HG02623 (cell line): ENCODE results near the gene HMX1.

ENCODE experiments used
- ATAC-seq: cut with Tn5 transposase; IDR thresholded peaks from one replicate; pipeline ENCODE4 v1.9.1; 2021; ENCODE audit warnings: moderate library complexity; ENCODE audit not compliant: unreplicated experiment

HMX1 gene

GRCh38 chr4:8857766-8858700 is 13.6 kb downstream of the HMX1 start:
- ATAC-seq: no peak

DNA sequence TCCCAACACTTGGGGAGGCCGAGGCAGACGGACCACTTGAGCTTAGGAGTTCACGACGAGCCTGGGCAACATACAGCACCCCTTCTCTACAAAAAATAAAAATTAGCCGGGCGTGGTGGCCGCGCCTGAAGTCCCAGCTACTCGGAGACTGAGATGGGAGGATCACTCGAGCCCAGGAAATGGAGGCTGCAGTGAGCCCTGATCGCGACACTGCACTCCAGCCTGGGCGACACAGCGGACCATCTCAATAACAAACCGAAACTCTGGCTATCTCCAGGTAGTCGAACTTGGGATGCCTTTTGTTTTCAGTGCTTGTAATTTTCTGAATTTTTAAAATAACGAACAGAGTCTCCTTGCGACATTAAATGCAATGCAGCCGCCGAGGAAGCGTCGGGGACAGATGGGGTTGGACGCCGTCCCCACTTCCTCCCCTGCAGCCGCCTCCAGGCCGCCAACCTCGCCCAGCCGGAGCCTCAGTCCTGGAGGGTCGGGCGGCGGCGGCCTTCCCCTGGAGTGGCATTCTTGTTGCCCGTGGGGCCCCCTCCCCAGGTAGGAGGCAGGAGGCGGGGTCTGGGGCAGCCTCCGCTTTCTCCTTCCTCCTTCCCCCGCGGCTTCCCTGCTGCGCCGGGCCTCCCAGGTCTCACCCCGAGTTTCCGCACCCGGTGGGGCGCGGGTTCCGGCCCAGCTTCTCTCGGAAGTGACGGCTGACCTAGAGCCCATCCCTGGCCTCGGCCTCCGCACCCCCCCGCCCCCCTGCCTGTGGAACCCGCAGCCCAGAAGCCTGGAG is 14.6 kb downstream of the HMX1 start:
- ATAC-seq: no peak

DNA sequence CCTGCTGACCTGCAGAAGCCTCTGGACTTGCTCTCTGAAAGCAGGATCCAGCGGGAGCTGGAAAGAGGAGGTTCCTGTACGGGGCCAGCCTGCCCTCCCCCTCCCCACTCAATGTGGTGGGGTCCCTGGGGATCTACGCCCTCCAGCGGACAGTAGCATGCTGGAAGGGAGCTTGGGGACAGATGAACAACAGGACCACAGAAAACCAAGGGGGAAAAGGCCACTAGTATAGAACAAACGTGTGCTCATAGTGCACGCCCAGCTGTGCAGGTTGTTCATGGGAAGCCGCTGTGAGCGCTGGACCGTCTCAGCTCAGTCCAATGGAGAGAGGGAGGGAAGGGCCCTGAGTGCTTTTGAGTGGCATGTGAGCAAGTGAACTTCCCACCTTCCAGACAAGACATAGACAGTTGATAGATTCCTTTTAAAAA is 15.8 kb downstream of the HMX1 start:
- ATAC-seq: no peak

DNA sequence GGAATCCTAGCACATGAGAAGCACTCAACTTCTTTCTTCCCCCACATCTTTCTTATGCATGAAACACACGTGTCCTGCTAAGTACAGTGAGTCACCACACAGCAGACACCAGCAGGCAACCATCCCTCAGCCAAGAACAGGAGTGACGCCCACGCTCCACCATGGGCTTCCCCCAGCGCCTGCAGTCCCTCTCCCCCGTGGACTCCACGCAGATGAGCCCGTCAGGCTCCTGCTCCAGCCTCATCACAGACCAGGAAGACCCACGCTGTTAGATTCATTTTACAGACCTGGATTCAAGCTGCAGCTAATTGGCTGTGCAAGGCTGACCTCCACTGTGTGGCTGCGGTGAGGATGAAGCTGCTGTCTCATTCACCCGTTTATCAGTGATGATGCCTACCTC is 16.7 kb downstream of the HMX1 start:
- no peak for ATAC-seq

- no peak for ATAC-seq
These were observed 17.6 kb downstream of the HMX1 start for GRCh38 chr4:8854016-8854415.

GRCh38 chr4:8853249-8853648 is 18.4 kb downstream of the HMX1 start:
- ATAC-seq: no peak

DNA sequence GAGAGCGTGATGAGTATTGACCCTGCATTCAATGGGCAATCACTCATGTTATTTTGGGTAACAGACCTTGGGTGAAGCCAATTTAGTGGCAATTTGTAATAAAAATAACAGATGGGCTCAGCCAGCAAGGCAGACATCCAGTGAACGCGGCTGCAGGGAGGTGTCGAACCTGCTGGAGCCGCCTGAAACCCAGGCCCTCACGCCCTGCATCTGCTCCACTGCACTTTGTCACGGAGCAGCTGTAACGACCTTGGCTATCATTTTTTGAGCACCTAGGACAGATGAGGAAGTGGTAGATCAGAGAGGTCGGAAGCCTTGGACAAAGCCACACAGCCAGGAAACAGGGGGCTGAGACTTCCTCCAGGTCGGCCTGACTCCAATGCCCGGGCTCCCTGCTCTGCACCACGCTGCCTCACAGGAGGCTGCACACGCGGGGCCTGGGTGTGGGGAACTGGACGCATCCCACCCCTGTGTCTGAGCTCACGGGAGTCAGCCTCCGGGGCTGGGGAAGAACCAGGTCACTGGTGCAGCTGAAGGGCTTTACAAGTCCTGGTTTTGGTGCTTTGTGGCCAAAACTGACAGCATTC is 19.4 kb downstream of the HMX1 start:
- ATAC-seq: no peak

- ATAC-seq: no peak
These were observed 20.1 kb downstream of the HMX1 start for GRCh38 chr4:8851321-8852117.

GRCh38 chr4:8850830-8851188 is 20.8 kb downstream of the HMX1 start:
- ATAC-seq: no peak

DNA sequence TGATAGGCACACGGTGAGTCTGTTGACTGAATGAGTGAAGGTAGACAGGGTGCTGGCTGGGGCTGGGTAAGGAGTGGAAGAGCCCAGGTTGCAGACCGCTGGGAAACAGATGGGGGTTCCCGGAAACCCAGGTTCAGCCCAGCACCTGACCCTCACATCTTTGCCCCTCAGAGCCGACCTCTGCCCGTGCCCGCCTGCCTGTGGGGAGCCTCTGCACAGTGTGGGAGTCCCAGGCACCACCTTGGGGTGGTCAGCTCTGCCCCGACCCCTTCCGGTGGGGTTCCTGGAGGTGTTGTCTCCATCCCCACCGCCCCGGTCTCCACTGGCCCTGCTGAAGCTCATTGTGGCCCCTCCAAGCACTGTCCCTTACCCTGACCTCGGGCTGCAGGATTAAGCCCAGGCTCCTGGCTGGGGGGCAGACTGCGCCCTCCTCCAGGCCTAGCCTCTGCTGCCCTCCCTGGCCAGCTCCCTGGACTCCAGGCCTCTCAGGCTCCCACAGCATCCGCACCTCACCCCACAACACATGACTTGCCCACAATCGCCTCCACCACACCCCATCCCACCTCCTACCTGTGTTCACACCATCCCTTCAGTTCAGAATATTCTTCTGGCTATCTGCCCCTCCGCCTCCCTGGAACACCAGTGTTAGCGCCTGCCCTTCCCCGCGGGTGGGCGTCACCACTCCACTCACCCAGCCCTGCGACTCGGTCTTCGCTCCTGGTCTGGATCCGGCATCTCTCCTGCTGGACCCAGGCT is 21.4 kb downstream of the HMX1 start:
- no peak for ATAC-seq

DNA sequence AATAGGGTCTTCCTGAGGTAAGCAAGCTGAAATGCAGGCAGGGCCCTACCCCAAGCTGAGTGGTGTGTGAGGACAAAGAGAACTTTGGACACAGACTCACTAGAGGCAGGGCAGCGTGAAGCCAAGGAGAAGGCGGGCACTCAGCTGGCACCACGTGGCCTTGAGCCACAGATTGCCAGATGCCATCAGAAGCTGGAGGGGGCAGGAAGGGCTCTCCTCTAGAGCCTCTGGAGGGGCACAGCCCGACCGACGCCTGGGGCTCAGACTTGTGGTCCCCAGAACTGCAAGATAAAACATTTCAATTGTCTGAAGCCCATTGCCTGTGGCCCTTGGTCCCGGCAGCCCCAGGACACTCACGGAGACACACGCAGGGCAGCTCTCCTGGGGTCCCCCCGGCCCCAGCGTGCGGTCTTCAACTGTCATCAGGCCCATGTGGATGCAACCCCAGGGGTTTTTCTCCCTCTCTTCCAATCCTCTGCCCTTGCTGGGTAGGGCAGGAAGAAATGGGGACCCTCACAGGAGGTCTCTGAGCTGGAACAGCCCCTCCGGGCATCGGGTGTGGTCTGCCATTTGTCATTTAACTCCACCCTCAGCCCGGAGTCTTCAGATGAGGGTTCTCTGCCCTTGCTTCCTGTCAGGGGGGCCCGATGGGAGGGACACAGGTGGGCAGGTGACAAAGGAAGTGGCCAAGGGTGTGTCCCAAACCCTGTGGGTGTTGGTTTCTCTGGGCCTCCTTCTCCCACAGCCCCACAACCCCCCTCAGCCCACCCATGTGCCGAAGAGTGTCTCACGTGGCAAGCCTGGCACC is 22.2 kb downstream of the HMX1 start:
- ATAC-seq: no peak

GRCh38 chr4:8848507-8849265 is 23.0 kb downstream of the HMX1 start:
- ATAC-seq: no peak

- no peak for ATAC-seq
These were observed 23.9 kb downstream of the HMX1 start for GRCh38 chr4:8847764-8848163.

DNA sequence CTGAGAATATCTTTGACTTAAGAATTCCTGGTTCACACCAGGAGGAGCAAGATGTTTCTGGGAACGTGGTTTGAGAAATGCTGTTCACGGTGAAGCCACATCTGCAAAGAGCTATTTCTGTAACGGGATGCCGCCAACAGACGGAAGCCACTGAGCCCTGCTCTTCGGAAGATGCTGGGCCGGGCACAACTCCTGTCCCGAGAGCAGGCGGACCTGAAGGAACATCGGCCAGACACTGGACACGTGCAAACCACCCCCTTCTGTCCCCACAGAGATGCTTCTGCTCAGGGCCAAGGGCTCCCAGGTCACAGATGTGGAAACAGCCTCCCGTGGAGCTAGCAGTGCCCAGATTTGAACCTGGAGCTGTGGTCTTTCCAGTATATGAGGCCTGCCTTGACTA is 24.3 kb downstream of the HMX1 start:
- ATAC-seq: no peak

- ATAC-seq: no peak
These were observed 24.8 kb downstream of the HMX1 start for GRCh38 chr4:8846826-8847225.

DNA sequence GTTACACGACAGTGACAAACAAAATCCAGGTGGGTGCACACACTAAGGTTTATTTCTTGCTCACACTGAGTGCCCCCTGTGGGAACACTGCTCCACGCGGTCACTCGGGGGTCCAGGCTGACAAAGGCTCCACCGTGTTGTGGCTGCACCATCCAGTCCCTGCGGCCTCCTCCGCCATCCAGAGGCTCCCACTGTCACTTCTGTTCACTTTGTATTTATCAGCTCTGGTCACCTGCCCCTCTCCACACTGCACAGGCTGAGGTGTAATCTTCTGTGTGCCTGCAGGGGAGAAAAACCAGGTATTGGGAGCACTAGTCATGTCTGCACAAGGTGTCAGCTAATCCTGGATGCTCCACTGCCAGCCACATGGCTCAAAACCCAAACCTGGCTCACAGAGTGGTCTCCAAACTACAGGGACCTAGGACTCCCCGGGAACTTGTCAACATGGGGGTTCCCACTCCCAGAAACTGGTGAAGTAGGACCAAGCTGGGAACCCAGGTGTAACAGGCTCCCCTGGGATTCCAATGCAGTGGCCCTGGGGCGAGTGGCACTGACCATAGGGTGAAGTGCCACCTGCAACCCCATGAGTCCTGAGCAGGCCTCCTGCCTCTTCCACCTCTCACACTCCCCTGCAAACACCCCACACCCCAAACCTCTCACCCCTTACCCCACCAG is 25.5 kb downstream of the HMX1 start:
- no peak for ATAC-seq

- no peak for ATAC-seq
These were observed 26.5 kb downstream of the HMX1 start for GRCh38 chr4:8844976-8845690.
